HFFc6 (cell line): ENCODE results near the gene SLAMF9. TPM values are rescaled to one million over a fixed set of nuclear protein-coding genes. Genes with fewer than 3 reads are reported as not detected.

Experiments
- DNase-seq: peaks from one replicate; pipeline ENCODE4 v3.0.0-alpha.2; 2018
- H3K27ac Mint-ChIP-seq: 2 replicates; pipeline ENCODE4 v1.8.0; 2020; ENCODE audit warnings: mild to moderate bottlenecking, mixed read lengths
- H3K27me3 Mint-ChIP-seq: 2 replicates; pipeline ENCODE4 v1.8.0; 2021; ENCODE audit warnings: mild to moderate bottlenecking, moderate library complexity, mixed read lengths; ENCODE audit not compliant: insufficient read depth
- H3K36me3 Mint-ChIP-seq: 2 replicates; pipeline ENCODE4 v1.8.0; 2021; ENCODE audit warnings: low read depth, mixed read lengths
- H3K4me1 Mint-ChIP-seq: 2 replicates; pipeline ENCODE4 v1.8.0; 2020; ENCODE audit warnings: low read depth, mixed read lengths
- H3K4me3 Mint-ChIP-seq: 2 replicates; pipeline ENCODE4 v1.8.0; 2020; ENCODE audit warnings: mild to moderate bottlenecking, moderate library complexity, mixed read lengths
- H3K9me3 Mint-ChIP-seq: 2 replicates; pipeline ENCODE4 v1.8.0; 2020; ENCODE audit warnings: mild to moderate bottlenecking, mixed read lengths
- CTCF ChIP-seq: fragments of 200-600 bp; sonication (generic); IDR thresholded peaks from 2 replicates; pipeline ENCODE4 v1.5.0; 2021; ENCODE audit warnings: antibody characterized with exemption, mild to moderate bottlenecking
- total RNA-seq, 6 experiments: library from RNA; stranded (reverse); fragmentation: NEBNext Ultra II Directional; extraction: Animal tissue kit (Norgen Biotek cat#: 25700); gene quantifications; 2 replicates in 1 of 6; 3 replicates in 5 of 6; pipeline ENCODE4 v1.2.3, GENCODE V29; 2021

The SLAMF9 gene
- total RNA-seq, 6 experiments from 2014 or later = 0.41 to 0.51 (median 0.46) TPM; not detected in 3

- Mint-ChIP-seq H3K4me3 (peak overlapping the region; percentile 88), H3K27ac (peak overlapping the region; percentile 96), H3K36me3 (peaks cover 49% of the 10 kb centered on the region), H3K27me3 (peaks cover 6% of the 10 kb centered on the region; the same call in 1 of the 2 replicates), H3K4me1 (peaks cover 61% of the 10 kb centered on the region), H3K9me3 (no peaks in the 10 kb centered on the region)
- TF ChIP-seq CTCF = peak; percentile 53
- peak; percentile 89 for DNase-seq
These were observed 29.8 kb downstream of the SLAMF9 start for GRCh38 chr1:159924025-159924790.

- H3K9me3 Mint-ChIP-seq = no peaks in the 10 kb centered on the region
- peaks cover 69% of the 10 kb centered on the region for H3K4me1 Mint-ChIP-seq
- H3K27me3 Mint-ChIP-seq = peaks cover 6% of the 10 kb centered on the region; the same call in 1 of the 2 replicates
- peak overlapping the region; percentile 88 for H3K4me3 Mint-ChIP-seq
- peak overlapping the region; percentile 96 for H3K27ac Mint-ChIP-seq
- peaks cover 54% of the 10 kb centered on the region for H3K36me3 Mint-ChIP-seq
- TF ChIP-seq CTCF = no peak
- DNase-seq = peak; percentile 76
These were observed 30.6 kb downstream of the SLAMF9 start for GRCh38 chr1:159923203-159924024.

- H3K4me1 Mint-ChIP-seq = peaks cover 77% of the 10 kb centered on the region
- no peaks in the 10 kb centered on the region for H3K9me3 Mint-ChIP-seq
- DNase-seq = no peak
- TF ChIP-seq CTCF = no peak
- H3K4me3 Mint-ChIP-seq = peak overlapping the region; percentile 88
- peak overlapping the region; percentile 96 for H3K27ac Mint-ChIP-seq
- peaks cover 10% of the 10 kb centered on the region; the same call in 1 of the 2 replicates for H3K27me3 Mint-ChIP-seq
- H3K36me3 Mint-ChIP-seq = peaks cover 61% of the 10 kb centered on the region
These were observed 31.4 kb downstream of the SLAMF9 start for GRCh38 chr1:159922511-159923202.

GRCh38 chr1:159921700-159922504, 32.1 kb downstream of the SLAMF9 start:
- Mint-ChIP-seq H3K27ac (peak overlapping the region; percentile 96), H3K4me3 (peak overlapping the region; percentile 88), H3K36me3 (peaks cover 66% of the 10 kb centered on the region), H3K4me1 (peaks cover 84% of the 10 kb centered on the region), H3K27me3 (peaks cover 14% of the 10 kb centered on the region; the same call in 1 of the 2 replicates), H3K9me3 (no peaks in the 10 kb centered on the region)
- no peak for DNase-seq
- TF ChIP-seq CTCF = no peak
